Measurements from ENCODE around the gene MCF2L.

The MCF2L gene

DNA sequence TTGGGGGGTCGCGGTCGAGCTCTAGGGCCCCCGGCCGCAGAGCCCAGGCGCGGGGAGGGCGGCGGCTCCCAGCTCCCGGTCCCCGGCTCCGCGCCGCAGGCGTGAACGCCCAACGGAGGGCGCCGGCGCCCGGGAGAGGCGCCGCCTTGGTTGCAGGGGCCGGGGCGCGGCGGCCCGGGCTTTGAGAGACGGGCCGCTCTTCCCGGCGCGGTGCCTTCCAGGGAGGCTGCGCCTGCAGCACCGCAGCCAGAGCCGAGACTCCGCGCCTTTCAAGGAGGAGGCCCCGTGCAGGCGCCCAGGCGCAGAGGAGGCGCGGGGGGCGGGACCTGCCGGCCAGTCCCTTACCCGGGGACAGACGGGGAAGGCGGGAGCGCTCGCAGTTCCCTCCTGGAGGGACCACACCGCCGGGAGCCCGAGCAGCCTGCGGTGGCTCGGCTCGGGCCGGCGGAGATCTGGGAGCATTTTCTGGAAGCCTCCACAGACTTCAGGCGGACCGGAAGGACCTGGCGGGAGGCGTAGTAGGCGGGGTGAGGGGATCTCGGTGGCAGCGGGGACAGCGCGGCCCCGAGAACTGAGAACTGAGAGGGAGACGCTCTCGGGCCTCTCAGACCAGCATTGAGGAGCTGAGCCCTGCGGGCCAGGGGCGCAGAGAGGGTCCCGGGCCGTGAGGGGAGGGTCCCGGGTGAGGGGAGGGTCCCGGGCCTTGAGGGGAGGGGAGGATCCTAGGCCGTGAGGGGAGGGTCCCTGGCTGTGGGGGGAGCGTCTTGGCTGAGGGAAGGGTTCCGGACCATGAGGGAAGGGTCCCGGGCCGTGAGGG, 25.5 kb upstream of the MCF2L start:
- DNase-seq: no peak

DNA sequence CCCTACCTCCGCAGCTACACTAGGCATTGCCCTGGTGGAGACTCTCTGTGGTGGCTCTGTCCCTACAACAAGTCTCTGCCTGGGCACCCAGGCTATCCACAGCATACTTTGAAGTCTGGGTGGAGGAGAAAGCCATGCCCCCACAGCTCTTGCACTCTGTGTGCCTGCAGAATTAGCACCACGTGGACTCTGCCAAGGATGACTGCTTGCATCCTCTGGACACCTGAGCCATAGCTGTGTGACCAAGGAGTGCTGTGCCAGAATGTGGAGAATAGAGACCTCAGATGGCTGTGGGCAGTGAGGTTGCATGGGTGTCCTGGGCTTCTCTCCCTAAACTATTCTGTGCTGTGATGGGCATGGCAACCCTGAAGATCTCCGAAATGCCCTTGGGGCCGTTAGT, 21.2 kb upstream of the MCF2L start:
- no peak for DNase-seq

DNA sequence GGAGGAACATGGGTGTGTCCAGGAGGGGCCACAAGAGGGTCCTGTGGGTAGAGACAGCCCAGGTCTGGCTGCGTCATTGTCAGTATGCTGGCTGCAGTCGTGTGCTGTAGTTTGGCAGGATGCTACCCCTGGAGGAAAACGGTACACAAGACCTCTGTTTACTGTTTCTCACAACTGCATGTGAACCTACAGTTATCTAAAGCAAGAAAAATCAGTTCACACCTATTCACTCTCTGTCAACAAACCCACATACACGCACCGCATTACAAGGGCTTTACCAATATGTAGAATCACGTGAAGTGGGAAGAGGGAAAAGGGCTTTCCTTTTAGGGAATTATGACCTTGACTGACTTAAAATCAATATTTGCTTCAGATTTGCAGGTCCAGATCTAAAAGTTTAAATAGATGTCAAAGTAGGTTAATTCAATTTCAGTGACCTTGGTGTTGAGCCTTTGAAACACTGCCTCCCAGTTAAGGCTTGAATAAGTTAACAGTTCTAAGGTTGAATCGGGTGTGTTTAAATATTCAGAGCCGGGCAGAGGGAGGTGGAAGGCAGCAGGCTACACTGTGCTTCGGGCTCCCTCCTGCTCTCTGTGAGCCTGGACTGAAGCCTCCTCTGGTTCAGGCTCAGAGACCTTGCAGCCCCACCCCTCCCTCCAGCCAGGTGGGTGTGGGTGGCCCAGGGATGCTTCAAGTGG, 17.2 kb upstream of the MCF2L start:
- DNase-seq: no peak

DNA sequence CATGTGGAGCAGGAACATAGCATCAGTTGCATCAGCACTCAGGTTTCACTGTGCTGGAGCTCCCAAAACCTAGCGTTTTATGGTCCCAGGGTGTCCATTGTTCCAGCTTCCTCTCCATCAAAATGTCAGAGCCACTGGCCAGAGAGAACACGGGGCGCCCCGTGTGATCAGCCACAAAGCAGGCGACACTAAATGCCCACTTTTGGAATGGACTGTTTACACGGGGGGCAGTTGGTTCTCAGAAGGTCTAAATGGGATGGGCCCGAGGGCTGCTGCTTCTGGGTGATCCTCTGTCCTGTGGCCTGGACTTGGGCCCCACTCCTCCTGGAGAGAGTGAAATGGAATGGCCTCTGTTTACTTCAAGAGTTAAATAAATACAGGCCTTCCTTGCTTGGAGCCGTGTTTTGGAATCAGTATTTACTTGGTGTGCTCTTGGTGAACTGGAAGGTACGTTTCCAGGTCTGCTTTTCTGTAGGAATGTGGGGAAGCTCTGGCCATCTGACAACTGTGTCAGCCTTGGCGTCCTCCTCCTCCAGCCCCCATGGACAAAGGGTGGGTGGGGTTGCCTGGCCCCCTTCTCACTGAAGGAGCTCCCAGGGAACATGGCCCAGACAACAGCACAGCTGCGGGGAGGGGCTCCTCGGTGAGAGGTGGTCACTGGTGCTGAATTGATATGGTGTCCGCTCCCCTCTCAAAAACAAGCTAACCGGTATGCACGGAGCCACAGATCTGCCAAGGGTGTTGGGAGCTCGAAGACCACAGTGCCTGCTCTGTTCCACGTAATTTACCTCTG, 16.1 kb upstream of the MCF2L start:
- no peak for DNase-seq

DNA sequence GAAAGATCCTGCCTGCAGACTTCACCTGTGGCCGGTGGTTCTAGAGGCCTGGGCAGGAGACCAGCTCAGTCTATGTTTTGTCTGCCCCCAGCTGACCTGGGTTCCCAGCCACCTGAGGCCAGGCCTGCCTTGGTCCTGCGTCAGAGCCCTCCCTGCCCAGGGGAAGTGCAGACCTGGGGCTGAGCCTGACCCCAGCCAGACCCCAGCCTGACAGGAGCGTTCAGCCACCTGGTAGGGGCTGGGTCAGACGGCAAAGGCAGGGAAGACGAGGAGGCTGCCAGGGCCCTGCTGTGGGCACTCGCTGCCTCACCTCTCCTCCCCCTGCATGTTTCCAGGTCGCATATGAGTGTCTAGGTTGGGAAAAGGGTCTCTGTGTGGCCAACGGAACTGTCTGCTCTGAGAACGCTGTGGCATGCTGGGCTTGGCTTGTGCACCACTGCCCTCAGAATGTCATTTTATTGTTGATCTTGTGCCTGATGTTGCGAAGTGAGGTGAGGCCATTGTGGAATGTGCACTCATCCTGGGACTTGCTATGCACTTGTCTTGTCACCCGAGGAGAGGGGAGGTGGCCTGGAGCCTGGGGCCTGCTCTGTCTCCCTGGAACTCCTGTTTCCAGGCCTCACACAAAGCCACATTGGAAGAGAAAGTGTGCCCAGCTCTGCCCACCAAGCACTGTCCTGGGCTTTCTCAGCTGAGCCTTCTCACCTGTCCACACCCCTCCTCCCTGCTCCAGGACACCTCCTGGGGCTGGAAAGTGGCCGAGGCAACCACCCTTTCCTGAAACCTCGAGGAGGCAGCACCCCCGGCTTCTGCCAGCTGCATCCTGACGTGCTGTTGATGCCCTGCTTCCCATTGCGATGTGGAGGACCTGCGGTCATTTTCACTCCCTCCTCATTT, 15.2 kb upstream of the MCF2L start:
- DNase-seq: no peak

DNA sequence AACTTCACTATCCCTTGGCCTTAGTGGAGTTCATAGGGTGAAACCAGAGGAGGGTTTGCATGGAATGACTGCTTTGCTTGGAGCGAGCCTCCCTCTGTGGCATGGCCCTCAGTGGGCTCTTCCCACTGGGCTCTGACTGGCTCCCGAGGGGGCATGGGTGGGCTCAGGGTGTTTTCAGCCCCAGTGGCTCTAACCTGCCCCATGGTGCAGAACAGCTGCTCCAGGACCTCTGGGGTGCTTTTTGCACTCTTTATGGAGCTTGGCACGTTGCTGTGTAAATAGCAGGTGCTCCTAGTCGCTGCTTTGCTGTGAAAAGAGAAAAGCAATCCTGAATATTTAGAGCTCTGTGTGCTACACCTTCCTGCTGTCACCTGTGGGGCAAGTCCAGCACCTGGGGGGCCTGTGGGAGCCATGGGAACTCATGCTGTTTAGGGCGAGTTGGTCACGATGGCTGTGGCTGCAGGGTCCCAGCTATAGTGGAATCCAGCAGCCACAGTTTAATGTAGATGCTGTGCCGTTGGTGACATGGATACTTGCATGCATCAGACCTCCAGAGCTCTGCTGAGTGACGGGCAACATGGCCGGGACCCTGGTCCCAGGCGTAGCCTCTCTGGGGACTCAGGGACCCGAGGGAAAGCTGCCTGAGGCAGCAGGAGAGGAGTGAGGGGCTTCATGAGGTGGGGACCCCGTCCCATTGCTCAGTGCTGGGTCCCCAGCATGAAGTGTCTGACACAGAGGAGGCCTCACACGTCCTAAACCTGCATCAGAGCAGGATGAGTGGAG, 14.3 kb upstream of the MCF2L start:
- no peak for DNase-seq

DNA sequence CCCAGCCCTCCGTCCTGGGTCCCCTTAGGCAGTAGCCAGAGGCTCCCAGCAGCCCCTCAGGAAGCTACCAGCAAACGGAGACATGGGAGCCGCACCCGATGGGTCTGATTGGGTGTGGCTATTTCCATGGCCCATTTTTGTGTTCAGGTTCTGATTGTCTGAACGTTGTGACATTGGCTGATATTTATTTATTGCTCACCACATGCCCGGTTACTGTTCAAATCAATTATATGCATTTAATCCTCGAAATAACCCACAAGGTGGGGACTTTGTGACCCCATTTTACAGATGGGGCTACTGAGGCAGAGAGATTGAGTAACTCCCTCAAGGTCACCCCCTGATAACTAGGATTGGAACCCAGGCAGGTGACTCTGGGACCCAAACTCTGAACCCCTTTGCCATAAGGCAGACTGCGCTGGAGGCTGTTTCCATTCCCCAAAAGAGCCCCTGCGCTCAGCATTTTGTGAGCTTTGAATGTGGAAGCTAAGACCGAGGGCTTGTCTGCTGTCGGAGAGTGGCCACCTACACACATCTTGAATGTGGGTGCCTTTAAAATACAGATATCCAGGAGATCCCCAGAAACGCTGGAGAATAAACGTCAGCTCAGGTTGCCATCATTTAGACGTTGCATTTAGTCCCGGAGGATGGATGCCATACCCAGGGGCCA, 13.6 kb upstream of the MCF2L start:
- DNase-seq: no peak

DNA sequence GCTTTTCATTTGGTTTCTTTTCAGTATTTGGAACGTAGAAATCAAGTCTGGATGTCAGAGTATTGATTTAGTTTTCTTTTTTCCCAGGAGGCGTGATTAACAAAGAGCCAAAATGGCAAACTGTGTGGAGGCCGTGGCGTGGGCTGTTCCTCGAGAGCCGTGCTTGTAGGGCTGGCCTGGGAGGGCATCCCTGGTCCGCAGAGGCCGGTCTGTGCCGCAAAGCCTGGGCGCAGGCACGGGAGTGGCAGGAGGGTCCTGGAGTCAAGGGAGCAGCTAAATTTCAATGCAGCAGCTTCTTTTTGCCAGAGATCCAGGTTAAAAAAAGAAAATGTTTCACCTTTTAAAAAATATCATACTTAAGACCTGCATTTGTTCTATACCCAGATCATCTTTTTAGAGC, 13.1 kb upstream of the MCF2L start:
- DNase-seq: no peak

DNA sequence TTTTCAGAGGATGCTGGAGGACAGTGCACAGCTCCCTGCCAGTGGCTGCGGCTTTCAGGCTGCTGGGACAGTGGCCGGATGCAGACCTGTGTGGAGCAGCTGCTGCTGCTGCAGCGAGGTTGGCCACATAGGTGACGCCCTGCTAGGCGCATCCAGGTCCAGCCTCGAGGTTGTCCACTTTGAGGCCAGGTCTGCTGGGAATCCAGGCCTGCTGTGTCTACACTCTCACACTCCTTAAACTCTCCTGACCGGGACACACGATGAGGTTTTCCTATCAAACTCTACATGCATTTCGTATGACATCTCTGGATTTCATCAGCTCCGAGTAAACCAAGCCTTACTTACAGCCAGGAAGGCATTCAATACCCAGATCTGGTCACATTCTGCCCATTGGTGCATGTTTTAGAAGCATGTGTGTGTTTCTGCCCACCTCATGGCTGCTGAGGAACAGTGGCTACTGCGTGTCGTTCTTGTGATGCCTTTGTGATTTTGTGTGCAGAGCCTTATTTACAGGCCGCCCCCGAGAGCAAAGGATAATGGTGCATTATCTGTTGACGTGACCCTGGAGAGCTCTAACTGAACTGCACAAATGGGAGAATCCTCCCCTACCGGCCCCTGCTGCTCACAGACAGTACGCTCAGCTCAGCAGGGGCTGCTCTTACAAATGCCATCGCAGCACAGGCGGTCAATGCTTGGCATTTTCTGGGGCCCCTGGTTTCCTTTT, 12.3 kb upstream of the MCF2L start:
- peak; percentile 6 for DNase-seq

DNA sequence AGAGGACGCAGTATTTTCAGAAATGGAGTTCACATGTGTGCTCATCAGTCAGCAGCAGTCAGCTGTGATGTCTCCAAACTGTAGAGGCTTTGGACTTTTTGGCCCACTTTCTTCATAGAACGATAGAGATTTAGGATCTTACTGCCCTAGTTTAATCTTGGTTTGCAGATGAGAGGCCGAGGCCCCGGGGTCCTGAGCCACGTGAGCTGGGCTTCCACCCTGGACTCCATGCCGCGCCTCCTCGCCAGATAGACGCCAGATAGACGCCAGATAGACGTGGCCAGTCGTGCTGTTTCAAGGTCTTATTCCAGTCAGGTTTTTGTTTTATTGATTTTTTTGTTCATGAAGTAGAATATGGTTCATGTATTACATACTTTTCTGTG, 11.7 kb upstream of the MCF2L start:
- no peak for DNase-seq

DNA sequence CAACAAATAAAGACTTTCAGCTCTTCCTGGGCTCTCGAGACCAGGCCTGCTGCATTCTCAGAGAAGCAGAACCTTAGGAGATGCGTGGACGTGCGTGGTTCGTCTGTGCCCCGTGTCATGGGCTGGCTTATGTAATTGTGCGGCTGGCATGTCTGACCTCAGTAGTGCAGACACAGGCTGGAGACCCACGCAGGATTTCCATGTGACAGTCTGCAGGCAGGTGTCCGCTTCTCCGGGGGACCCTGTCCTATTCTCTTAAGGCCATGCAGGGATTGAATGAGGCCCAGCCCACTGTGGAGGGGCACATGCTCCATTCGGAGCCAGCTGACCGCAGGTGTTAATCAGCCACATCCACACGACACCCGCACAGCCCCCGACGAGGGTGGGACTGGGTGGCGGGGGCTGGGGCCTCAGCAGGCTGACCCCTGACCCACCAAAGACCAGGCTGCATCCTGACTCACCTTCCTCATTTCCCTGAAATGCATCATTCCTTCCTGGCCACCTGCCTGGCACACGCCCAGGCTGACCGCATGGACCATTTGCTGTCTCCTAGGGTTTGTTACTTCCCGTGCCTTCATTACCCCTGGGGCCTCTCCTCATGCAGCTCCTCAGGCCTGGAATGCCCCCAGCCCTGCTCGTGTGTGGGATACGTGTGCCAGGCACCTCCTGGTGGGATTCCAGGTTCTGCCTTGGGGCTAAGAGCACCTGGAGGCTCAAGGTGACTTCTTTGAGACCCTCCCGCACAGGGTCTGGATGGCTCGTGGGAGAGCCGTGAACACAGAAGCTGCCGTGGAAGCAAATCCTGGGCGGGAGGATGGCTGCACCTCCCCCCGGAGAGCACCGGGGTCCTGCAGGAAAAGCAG, 10.7 kb upstream of the MCF2L start:
- DNase-seq: no peak

DNA sequence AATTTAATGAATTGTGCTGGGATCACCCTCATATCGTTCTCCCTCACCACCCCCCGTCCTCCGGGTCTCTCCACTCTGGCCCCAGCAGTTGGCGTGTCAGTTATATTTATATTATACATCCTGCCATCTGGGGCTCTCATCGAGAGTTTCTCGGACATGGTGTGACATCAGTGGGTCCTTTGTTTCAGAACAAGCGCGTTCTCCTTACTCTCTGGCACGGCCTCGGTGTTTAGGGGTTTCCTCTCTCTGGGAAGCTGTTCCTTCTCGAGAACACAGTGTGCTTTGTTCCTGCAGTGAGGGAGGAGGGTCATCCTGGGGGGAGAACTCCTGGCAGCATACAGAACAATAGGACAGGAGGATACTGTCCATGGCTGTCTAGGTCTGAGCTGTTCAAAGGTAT, 9.8 kb upstream of the MCF2L start:
- DNase-seq: no peak

DNA sequence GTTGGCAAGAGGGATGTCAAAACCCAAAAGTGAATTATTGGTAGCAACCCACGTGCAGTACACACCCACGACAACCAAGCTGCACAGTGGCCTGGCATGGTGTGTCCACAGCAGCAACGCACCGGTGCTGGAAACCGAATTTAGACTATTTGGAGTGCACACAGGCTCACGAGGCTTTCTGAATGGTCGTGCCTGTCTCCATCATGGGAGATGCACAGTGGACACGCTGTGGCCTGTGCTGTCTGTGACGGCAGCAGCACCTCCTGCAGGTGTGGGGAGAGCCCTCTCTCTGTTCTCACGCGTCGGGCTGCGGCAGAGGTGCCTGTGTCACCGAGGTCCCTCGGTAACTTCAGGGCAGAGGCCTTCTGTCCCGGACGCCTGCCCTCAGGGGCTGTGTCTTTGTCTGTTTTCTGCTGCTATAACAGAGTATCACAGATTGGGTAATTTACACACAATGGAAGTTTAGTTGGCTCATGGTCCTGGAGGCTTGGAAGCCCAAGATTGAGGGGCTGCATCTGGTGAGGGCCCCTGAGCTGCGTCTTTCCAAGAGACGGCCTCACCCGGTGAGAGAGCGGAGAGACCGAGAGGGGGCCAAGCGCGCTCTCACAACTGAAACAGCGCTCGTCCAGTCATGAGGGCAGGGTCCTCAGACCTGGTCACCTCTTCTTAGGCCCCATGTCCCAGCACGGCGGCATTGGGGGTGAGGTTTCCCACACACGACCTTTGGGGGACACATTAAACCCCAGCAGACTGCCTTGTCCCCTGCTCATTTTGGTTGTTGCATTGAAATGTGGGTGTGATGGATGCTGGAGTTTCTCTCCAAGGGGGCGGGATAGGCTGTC, 9.1 kb upstream of the MCF2L start:
- no peak for DNase-seq

DNA sequence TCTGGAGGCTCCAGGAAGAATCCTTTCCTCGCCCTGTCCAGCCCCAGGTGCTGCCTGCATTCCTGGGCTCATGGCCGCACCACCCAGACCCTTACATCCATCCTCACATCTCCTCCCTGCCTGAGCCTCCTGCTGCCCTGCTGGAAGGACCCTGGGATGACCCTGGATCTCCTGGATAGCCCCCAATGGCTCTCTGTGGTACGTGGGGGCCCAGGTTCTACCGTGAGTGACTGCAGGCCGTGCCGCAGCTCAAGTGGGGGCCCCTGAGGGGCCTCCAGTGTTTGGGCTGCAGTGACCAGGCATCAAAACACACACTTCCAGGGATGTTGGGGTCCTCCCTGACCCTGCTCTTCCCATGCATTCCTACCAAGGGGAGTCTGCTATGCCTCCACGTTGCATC, 8.3 kb upstream of the MCF2L start:
- no peak for DNase-seq

DNA sequence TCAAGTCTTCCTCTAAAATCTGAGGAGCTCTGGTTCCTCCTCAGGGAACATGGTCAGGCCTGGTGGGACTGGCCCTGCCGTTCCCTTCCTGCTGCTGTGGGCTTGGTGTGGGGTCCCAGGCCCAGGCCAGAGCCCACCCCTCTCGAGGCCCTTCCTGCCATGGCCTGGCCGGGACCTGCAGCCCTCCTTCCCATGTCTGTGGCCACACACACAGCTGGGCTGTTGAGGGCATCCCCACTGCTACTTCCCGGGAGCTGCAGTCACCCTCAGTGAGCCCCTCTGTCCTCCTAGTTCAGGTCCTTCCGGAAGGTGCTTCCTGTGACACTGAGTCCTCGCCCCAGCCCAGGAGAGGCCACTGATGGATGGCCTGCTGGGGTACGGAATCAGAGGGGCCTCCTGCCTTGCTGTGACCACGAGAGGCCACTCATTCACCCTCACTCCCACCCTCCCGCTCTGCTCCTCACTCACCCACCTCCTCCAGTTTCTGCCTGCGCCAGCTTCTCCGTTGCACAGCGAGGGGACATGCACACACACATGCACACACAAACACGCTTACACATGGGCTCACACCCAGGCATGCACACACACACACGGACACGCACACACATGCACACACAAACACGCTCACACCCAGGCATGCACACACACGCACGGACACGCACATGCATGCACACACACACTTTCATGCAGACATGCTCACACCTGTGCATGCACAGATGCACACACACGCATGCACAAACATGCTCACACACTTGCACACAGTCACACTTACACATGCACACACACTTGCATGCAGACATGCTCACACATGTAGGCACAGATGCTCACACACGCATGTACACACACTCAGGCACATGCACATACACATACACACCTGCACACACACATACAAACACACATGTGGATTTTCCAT, 7.3 kb upstream of the MCF2L start:
- no peak for DNase-seq

DNA sequence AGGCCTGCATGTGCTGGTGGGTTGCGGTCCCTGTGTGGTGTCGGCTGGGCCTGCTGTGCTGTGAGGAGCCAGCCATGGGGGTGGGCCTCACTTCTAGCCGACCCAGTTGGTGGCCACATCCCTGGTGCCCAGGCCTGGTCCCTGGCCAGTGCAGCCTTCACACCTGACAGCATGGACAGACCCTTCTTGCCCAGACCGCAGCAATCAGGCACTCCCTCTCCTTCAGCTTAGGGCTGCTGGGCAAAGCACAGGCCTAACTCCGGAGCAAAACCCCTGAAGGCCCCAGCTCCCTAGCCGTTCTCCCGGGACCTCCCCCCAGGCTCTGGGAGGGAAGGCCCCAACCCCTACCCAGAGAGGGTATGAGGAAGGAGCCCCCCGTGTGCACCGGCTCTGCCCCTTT, 6.6 kb upstream of the MCF2L start:
- DNase-seq: no peak

DNA sequence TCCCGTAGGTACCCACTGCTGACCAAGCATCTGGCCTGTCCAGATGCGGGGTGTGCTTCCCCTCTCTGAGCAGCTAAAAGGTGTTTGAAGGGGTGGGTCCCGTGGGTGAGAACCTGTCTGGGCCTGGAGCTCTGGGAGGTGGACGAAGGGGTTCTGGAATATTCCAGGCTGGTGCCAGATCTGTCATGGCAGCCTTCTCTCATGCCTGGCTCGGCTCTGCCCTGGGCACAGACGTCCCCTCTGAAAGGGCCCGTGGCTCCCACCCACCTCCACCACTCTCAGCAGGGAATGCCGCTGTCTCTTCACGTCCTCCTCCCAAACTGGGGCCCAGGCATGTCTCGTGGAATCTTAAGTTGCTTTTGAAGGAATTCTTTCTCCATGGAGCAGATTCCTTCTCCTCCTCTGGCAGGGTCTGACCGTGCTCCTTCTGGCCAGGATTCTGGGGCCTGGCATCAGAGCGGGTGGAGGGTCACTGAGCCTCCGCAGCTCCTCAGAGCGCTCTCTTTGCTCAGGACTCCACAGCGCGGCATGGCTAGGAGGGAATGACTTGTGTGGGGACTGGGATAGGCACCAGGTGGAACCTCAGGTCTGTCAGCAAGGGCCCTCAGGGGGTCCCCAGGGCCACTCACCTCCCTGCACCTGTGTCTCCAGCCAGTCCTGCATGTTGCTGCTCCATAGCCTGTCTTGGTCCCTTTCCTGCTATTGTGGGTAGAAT, 5.9 kb upstream of the MCF2L start:
- DNase-seq: no peak

All from OCI-M1 (cell line).